Activated CD8-positive, alpha-beta memory T cell treated with anti-CD3 and anti-CD28 coated beads, Interleukin-2, amount 50 U/mL, for 4 hours (primary cell): ENCODE measurements around the gene BTK.
A peak's percentile ranks its signal among the peaks of the same experiment; 100 is the strongest.

Experiments
- DNase-seq: peaks from one replicate; pipeline ENCODE4 v3.0.0-alpha.2; 2020

BTK gene

DNA sequence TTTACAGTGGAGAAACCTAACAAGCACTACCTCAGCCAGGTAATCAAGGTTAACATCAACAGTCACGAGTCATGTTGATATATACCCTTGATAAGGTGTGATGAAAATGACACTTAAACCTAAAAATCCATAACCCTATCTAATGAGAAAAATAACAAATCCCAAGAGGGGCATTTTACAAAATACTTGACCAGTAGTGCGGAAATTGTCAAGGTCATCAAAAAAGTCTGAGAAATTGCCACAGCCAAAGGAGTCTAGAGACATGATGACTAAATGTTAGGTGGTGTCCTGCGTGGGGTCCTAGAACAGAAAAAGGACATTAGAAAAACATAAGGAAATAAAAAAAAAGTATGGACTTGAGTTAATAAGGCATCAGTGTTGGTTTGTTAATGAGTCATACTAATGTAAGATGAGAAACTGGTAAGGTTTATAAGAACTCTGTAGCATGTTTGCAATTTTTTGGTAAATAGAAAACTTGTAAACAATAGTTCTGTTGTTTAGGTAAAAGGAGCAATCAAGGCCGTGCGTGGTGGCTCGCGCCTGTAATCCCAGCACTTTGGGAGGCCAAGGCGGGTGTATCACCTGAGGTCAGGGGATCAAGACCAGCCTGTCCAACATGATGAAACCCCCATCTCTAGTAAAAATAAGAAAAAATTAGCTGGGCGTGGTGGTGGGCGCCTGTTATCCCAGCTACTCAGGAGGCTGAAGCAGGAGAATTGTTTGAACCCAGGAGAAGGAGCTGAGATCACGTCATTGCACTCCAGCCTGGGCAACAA is 7.7 kb upstream of the BTK start:
- no peak for DNase-seq

DNA sequence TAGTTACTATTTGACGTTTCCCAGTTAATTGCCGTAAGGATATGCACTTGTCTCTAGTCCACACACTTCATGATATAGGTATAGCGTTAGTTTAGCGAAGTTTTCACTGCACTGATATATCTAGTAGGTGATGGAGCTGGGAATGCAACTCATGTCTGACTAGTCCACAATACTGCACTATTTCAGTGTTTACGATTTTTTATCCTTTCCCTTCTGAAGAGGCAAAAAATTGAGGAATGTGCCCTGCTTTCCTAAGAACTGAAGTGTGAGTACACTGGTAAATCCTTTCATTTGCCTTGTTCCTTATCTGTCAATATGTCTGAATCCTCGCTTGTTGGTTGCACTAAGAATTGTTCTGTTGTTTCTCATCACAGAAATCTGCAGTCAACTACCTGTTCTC is 5.8 kb upstream of the BTK start:
- no peak for DNase-seq

DNA sequence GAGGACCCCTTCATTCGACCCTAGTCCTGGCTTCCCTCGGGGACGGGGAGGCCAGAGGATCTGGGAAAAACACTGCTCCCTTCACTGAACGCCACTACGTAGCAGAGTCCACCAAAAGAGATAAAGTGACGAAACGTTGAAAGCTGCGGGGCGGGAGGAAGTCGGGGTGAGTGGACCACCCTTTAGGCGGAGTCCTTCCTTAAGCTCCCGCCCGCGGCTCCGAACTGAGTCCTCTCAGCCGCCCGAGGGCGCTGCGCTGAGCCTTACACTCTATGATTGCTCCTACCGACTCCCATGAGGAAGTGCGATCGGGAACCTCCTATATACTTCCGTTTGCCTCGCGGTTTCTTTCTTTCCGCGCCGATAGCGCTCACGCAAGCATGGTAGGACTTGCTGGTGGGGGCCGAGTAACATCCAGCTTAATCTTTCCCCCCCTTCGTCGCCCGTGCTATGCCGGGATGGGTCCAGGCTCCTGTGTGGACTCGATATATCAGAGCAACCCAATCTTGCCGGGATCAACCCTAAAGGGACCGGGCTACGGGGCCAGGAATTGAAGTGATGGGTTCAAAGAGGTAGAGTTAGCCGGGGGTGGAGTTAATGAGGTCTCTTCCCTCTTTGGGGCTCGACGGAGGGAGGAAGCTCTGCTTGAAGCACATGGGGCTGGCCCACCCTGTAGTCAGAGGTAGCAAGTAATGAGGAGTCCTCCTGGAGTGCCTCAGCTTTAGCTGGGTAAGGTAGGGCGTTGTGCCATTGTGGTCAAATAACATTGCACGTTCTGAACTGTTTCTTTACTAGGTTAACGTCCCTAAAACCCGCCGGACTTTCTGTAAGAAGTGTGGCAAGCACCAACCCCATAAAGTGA is 4.9 kb upstream of the BTK start, which contains the start of gene RPL36A:
Gene RPL36A, plus strand, starts transcription at position 348 of the 862 bp plus-strand sequence. Its CDS starts 33 bp downstream, at position 381.
- DNase-seq, result peak; percentile 82

- no peak for DNase-seq
Measured at GRCh38 chrX:101388604-101389003, 2.6 kb upstream of the BTK start.

- no peak for DNase-seq
Measured at GRCh38 chrX:101386542-101386885, 523 bp upstream of the BTK start.

DNA sequence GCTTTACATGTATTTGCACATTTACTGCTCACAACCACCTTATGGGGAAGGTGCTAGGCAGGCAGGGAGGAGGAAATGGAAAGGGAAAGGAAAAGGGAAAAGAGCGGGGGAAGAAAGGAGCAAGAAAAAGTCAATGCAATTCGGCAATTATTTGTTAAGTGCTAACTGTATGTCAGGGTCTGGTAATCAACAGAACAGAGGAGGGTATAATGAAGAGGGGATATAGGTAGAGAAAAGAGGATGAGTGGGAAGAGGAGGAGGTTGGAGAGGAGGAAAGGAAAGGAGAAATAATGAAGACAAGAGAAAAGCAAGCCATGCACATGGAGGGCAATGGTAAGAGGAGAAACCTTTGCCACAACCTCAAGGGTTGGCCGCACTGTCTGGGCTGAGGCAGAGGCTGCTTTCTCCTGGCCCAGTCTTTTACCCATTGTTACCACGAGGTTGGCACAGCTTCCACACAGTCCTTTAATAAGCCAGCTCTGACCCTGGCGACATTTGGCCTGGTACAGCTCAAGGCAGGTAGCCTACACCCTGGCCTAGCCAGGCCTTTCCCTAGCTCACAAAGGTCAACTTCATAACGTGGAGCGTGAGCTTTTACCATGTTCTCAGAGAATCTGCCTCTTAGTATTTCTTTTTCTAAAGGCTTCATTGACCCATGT is 836 bp downstream of the BTK start:
- DNase-seq, result no peak

DNA sequence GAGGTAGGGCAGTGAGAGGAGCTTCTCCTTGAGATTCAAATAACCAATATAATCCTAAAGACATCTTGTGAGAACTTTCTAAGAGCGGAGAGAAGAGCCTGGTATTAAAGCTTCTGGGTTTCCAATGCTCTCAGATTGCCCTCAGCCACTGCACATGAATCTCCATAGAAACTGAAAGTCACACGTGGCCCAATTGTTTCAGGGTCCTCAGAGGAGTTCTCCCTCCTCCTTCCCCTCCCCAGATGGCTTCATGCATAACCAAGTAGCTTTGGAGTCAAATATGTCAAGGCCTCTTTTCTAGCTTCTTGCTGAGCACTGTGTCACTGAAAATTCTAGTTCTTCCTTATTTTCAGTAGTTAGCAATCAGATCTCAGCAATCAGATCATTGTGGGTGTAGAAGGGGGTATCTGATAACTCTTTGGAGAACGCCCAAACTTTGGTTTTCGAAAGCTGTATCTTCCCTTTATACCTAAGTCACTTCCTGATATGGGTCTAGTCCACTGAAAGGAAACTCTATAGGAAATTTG is 2.2 kb downstream of the BTK start:
- DNase-seq, result no peak

GRCh38 chrX:101377547-101377946 is 8.4 kb downstream of the BTK start:
- no peak for DNase-seq

GRCh38 chrX:101370888-101371504 is 15.0 kb downstream of the BTK start:
- DNase-seq, result no peak

GRCh38 chrX:101369687-101370086 is 16.3 kb downstream of the BTK start:
- no peak for DNase-seq

DNA sequence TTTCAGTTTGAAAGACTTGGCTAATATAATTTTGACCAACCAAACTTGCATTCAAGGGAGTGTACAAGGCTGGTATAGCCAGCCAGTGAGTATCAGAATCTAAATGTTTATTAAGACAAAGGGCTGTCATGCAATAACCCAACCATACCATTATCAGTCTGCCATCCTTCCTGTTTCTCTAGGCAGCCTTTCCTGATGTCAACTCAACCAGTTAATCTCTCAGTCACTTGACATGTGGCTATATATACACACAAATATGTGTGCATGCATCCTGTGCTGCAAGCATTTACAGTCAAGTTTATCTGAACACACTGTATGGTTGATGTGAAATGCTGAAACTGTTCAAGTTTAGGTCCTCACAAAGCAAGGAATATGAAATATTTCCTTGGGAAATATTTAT is 17.2 kb downstream of the BTK start:
- DNase-seq, result no peak

DNA sequence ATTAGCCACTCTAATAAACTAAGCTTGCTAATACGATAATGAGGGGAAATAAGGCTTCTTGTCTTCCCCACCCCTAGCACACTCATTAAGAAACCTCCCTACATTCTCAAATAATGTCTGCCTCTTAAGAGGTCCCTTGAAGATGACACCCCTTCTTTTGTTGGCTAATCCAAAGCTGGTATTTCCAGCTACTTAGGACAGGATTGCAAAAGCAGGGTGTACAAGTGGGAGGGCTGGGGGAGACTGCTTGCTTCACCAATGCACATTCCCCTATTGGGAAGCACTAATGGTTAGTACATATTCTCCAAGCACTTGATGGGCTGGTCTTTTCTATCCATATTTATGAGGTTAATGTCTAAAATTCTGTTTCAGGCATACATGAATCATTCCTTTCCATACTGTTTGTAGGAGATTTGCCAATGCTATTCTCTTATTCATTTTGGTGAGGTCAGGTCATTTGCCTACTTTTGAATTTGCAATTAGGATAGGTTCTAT is 20.6 kb downstream of the BTK start:
- DNase-seq, result no peak

- no peak for DNase-seq
Measured at GRCh38 chrX:101362757-101363156, 23.2 kb downstream of the BTK start.

GRCh38 chrX:101362116-101362515 is 23.9 kb downstream of the BTK start:
- DNase-seq, result no peak

GRCh38 chrX:101360390-101360789 is 25.6 kb downstream of the BTK start:
- no peak for DNase-seq

- no peak for DNase-seq
Measured at GRCh38 chrX:101359966-101360365, 26.0 kb downstream of the BTK start.

DNA sequence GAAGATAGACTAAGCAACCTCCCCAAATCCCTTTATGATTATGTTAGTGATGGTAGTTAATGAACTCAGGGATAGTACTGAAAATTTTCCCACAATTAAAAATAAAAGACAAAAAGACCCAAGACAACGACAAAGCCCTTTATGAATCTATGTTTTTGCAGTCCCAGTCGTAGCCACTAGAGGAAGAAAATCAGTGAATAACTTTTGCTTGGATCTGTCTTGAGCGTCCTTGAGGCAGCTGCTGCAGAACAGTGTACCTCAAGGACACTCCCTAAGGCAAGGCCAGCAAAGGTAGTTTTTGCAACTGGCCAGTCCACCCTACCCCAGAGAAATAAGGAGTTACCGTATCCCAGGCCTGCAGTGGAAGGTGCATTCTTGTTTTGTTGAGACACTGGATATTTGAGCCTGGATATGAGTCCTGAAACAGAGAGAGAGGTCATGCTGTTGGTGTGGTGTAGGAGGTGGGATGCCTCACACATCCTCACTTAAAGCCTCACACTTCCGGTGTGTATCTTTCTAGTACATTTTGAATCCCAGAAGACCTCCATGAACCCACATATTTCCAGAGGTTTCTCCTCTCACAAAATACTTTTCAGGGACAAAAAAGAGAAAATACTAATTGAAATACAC is 28.7 kb downstream of the BTK start:
- DNase-seq, result no peak

DNA sequence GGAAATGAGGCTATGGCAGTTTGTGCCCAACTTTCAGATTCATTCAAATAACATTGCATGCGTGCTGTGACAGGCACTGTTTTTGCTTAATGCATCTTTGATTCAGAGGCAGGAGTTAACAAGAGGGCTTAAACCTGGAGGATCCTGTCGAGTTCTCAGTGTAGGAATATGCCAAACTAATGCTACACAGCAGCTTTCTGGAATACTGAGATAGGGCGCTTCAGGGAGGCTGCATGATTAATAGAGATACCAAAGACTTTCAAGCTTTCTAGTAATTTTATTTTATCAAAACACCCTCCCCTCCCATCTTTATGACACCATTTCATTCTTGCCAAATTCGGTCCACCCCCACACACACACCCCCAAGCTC is 36.8 kb downstream of the BTK start:
- DNase-seq, result no peak

DNA sequence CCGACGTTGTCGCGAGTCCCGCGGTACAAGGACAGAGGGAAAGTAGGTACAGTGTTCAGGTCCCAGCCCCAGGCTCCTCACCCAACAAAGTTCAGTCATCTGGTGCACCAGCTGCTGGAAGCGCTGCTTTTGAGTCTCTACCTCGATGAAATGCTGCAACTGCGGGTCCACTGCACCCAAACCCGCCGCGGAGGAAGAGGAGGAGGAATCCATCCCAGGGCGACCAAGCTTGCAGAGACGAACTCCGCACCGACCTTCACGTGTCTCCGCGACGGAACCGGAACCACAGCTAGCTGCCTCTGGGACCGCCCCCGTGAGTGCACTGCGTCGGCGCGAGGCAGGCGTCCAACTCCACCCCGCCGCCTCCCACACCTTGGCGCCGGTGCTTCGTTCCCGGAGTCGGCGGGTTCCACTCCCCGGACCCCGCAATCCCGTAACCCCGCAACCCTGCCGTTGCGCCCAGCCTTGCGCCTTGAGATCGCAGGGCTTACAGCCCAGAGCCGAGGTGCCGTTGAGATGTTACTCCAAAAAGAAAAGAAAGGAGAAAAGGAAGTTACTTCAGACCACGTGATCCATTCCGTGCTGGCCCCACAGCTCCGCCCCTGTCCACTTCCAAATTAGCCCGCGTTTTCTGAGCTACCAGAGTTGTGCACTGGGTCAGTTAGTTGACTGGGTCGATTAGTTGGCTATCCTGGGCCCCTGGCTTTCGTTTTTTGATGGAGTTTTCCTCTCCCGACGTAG is 37.4 kb downstream of the BTK start, which contains the start of gene TIMM8A:
Gene TIMM8A, minus strand, starts transcription at position 291 of the 741 bp plus-strand sequence. Its CDS starts 78 bp downstream, at position 213.
- peak; percentile 72 for DNase-seq

GRCh38 chrX:101347859-101348451 is 38.0 kb downstream of the BTK start:
- DNase-seq, result no peak

DNA sequence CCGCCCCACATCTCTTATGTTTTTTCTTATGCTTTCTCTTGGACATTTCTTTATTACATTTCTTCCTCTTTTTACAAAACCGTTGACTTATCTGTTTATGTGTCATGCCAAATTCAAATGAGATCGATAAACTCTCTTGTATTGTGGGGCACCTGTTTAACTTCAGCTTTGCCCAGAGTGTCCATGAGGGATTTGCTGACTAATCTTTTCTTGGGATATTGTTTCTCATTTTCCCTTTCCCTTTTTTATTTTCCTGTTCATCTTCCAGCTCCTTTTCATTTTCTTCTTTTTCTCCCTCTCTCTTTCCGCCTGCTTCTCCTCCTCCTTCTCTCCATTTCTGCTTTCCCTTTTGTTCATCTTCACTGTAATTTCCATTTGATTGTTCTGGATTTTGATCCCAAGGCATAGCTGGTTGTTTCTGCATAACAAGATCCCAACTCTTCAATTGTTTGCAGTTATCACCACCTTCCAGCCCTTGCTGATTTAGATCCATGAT is 48.2 kb downstream of the BTK start:
- no peak for DNase-seq
